H9 (cell line): ENCODE results near the gene GCC2. TPM values are rescaled to one million over a fixed set of nuclear protein-coding genes. Genes with fewer than 3 reads are reported as not detected.

Experiments
- DNase-seq: peaks from one replicate; pipeline ENCODE4 v3.0.0-alpha.2; 2017
- H2AFZ ChIP-seq: one replicate; pipeline ENCODE4 v1.6.1; 2013; ENCODE audit warnings: mild to moderate bottlenecking, low read length, control low read depth, moderate library complexity
- H2AK5ac ChIP-seq: 2 replicates; pipeline ENCODE4 v1.6.1; 2013; ENCODE audit warnings: low read length, control low read depth, mixed read lengths; ENCODE audit not compliant: insufficient read length
- H2BK120ac ChIP-seq: one replicate; pipeline ENCODE4 v1.6.1; 2013; ENCODE audit warnings: low read depth, mild to moderate bottlenecking, low read length, control low read depth, inconsistent platforms; ENCODE audit not compliant: poor library complexity, severe bottlenecking
- H2BK12ac ChIP-seq: 2 replicates; pipeline ENCODE4 v1.6.1; 2013; ENCODE audit warnings: low read length, control low read depth, mixed read lengths, low read depth; ENCODE audit not compliant: insufficient read length
- H2BK15ac ChIP-seq: 2 replicates; pipeline ENCODE4 v1.6.1; 2013; ENCODE audit warnings: low read depth, low read length, control low read depth
- H2BK20ac ChIP-seq: one replicate; pipeline ENCODE4 v1.6.1; 2013; ENCODE audit warnings: low read depth, mild to moderate bottlenecking, low read length, control low read depth, inconsistent platforms; ENCODE audit not compliant: poor library complexity, severe bottlenecking
- H2BK5ac ChIP-seq: 2 replicates; pipeline ENCODE4 v1.6.1; 2013; ENCODE audit warnings: low read length, control low read depth, mixed read lengths; ENCODE audit not compliant: insufficient read length
- H3K14ac ChIP-seq: 2 replicates; pipeline ENCODE4 v1.6.1; 2013; ENCODE audit warnings: low read length, control low read depth; ENCODE audit not compliant: insufficient read depth
- H3K18ac ChIP-seq: 2 replicates; pipeline ENCODE4 v1.6.1; 2013; ENCODE audit warnings: low read depth, mild to moderate bottlenecking, mixed read lengths, low read length, control low read depth; ENCODE audit not compliant: insufficient read length
- H3K23ac ChIP-seq: 2 replicates; pipeline ENCODE4 v1.6.1; 2013; ENCODE audit warnings: low read length, control low read depth, mixed read lengths, low read depth; ENCODE audit not compliant: insufficient read length
- H3K23me2 ChIP-seq: 2 replicates; pipeline ENCODE4 v1.6.1; 2013; ENCODE audit warnings: low read depth, mild to moderate bottlenecking, mixed read lengths, low read length, control low read depth; ENCODE audit not compliant: insufficient read length, poor library complexity, severe bottlenecking
- H3K27ac ChIP-seq: 2 replicates; pipeline ENCODE4 v1.5.1; 2013; ENCODE audit warnings: low read length, control low read depth, mixed read lengths, low read depth; ENCODE audit not compliant: insufficient read length
- H3K27me3 ChIP-seq: 2 replicates; pipeline ENCODE4 v1.6.1; 2013; ENCODE audit warnings: low read length, control low read depth, inconsistent platforms; ENCODE audit not compliant: insufficient read depth
- H3K4ac ChIP-seq: 2 replicates; pipeline ENCODE4 v1.6.1; 2013; ENCODE audit warnings: low read depth, mild to moderate bottlenecking, control low read depth, inconsistent platforms, low read length, moderate library complexity
- H3K4me1 ChIP-seq: 2 replicates; pipeline ENCODE4 v1.6.1; 2013; ENCODE audit warnings: low read length, control low read depth, inconsistent platforms; ENCODE audit not compliant: insufficient read depth
- H3K4me2 ChIP-seq: 2 replicates; pipeline ENCODE4 v1.6.1; 2013; ENCODE audit warnings: low read length, control low read depth, mixed read lengths; ENCODE audit not compliant: insufficient read length, insufficient read depth
- H3K56ac ChIP-seq: 2 replicates; pipeline ENCODE4 v1.6.1; 2013; ENCODE audit warnings: low read depth, mild to moderate bottlenecking, mixed read lengths, low read length, control low read depth; ENCODE audit not compliant: insufficient read length
- H3K79me1 ChIP-seq: 2 replicates; pipeline ENCODE4 v1.6.1; 2013; ENCODE audit warnings: low read depth, mild to moderate bottlenecking, moderate library complexity, low read length, control low read depth, inconsistent platforms; ENCODE audit not compliant: insufficient read depth, poor library complexity, severe bottlenecking
- H3K79me2 ChIP-seq: 2 replicates; pipeline ENCODE4 v1.6.1; 2013; ENCODE audit warnings: low read length, control low read depth, inconsistent platforms; ENCODE audit not compliant: insufficient read depth
- H3K9ac ChIP-seq: 2 replicates; pipeline ENCODE4 v1.6.1; 2013; ENCODE audit warnings: low read length, control low read depth, mixed read lengths; ENCODE audit not compliant: insufficient read length; ENCODE audit errors: extremely low read depth
- H3K9me3 ChIP-seq: one replicate; pipeline ENCODE4 v1.6.1; 2013; ENCODE audit warnings: low read depth, low read length, inconsistent platforms; ENCODE audit not compliant: control insufficient read depth
- H3T11ph ChIP-seq: one replicate; pipeline ENCODE4 v1.6.1; 2013; ENCODE audit warnings: mild to moderate bottlenecking, low read length, control low read depth, inconsistent platforms
- H4K20me1 ChIP-seq: one replicate; pipeline ENCODE4 v1.6.1; 2013; ENCODE audit not compliant: control insufficient read depth, insufficient read length, insufficient read depth
- H4K5ac ChIP-seq: 2 replicates; pipeline ENCODE4 v1.6.1; 2013; ENCODE audit warnings: low read depth, mild to moderate bottlenecking, mixed read lengths, low read length, control low read depth; ENCODE audit not compliant: insufficient read length
- H4K8ac ChIP-seq: replicated peaks from 2 replicates; pipeline ENCODE4 v1.6.1; 2013; ENCODE audit warnings: low read length, control low read depth, mixed read lengths, low read depth; ENCODE audit not compliant: insufficient read length
- H4K91ac ChIP-seq: 2 replicates; pipeline ENCODE4 v1.6.1; 2013; ENCODE audit warnings: low read depth, mild to moderate bottlenecking, moderate library complexity, mixed read lengths, low read length, control low read depth; ENCODE audit not compliant: insufficient read length
- H3K27ac Mint-ChIP-seq, 3 experiments: 2 replicates in 2 of 3; 3 replicates in 1 of 3; pipeline ENCODE4 v1.8.0; 2020 to 2021; ENCODE audit warnings: mixed read lengths in 3 of 3, mild to moderate bottlenecking in 1 of 3, moderate library complexity in 1 of 3
- H3K27me3 Mint-ChIP-seq: 2 replicates; pipeline ENCODE4 v1.8.0; 2021; ENCODE audit warnings: low read depth, mild to moderate bottlenecking, moderate library complexity, mixed read lengths
- H3K36me3 Mint-ChIP-seq, 3 experiments: 2 replicates in 2 of 3; 3 replicates in 1 of 3; pipeline ENCODE4 v1.8.0; 2020 to 2021; ENCODE audit warnings: low read depth in 3 of 3, mixed read lengths in 3 of 3; ENCODE audit not compliant: insufficient read depth in 1 of 3
- H3K4me1 Mint-ChIP-seq, 2 experiments: 2 replicates each; pipeline ENCODE4 v1.8.0; 2020; ENCODE audit warnings: mixed read lengths in 2 of 2
- H3K4me3 Mint-ChIP-seq, 2 experiments: 2 replicates in 1 of 2; 3 replicates in 1 of 2; pipeline ENCODE4 v1.8.0; 2020 to 2021; ENCODE audit warnings: mild to moderate bottlenecking in 2 of 2, mixed read lengths in 2 of 2, moderate library complexity in 1 of 2
- H3K9me3 Mint-ChIP-seq, 2 experiments: 2 replicates in 1 of 2; 3 replicates in 1 of 2; pipeline ENCODE4 v1.8.0; 2020; ENCODE audit warnings: mild to moderate bottlenecking in 2 of 2, mixed read lengths in 2 of 2, moderate library complexity in 1 of 2
- CTCF ChIP-seq: fragments of 200-600 bp; sonication (generic); conservative IDR thresholded peaks from 3 replicates; pipeline ENCODE4 v1.8.0; 2021; ENCODE audit warnings: antibody characterized with exemption, mild to moderate bottlenecking
- WGBS: extraction: QIAGEN DNeasy Blood & Tissue Kit; methylation state at CpG from one replicate; pipeline ENCODE4 v1.1.7; 2013; ENCODE audit warnings: missing lambda C conversion rate, low lambda C conversion rate, mixed read lengths; ENCODE audit not compliant: insufficient read length; ENCODE audit errors: extremely low coverage; 5-methylcytosine and 5-hydroxymethylcytosine counted together
- total RNA-seq: library from RNA; stranded (reverse); gene quantifications from 2 replicates; pipeline ENCODE4 v1.2.1, GENCODE V29; 2021

Gene GCC2
- total RNA-seq, 1 experiment from 2014 or later = 53.3 TPM

- no peak overlapping the region for H4K5ac ChIP-seq
- no peak for DNase-seq
- no peak overlapping the region for H3K9ac ChIP-seq
- Mint-ChIP-seq H3K9me3 (peaks cover 11 to 17% of the 10 kb centered on the region in 2 experiments), H3K4me1 (no peaks in the 10 kb centered on the region), H3K27ac (no peak overlapping the region), H3K4me3 (no peak overlapping the region), H3K27me3 (no peaks in the 10 kb centered on the region), H3K36me3 (peaks cover 12 to 15% (median 13%) of the 10 kb centered on the region in 3 experiments)
- H3K79me2 ChIP-seq = no peaks in the 10 kb centered on the region
- H4K8ac ChIP-seq = no peak overlapping the region
- no peak overlapping the region for H3K4me2 ChIP-seq
- H3K79me1 ChIP-seq = no peaks in the 10 kb centered on the region
- no peak overlapping the region for H4K91ac ChIP-seq
- no peaks in the 10 kb centered on the region for H4K20me1 ChIP-seq
- H3K9me3 ChIP-seq = peaks cover 3% of the 10 kb centered on the region
- H2AFZ ChIP-seq = no peak overlapping the region
- H3K27ac ChIP-seq = no peak overlapping the region
- no peak for TF ChIP-seq CTCF
- H3K56ac ChIP-seq = no peak overlapping the region
- no peak overlapping the region for H2BK20ac ChIP-seq
- no peak overlapping the region for H3K18ac ChIP-seq
- no peak overlapping the region for H2AK5ac ChIP-seq
- H3K23me2 ChIP-seq = no peaks in the 10 kb centered on the region
- WGBS = no CpG with 5 or more reads among the region's 1 CpG
- no peak overlapping the region for H2BK5ac ChIP-seq
- no peak overlapping the region for H2BK120ac ChIP-seq
- no peak overlapping the region for H3K14ac ChIP-seq
- no peak overlapping the region for H2BK15ac ChIP-seq
- no peaks in the 10 kb centered on the region for H3K4me1 ChIP-seq
- no peak overlapping the region for H3K4ac ChIP-seq
- no peak overlapping the region for H3K23ac ChIP-seq
- no peaks in the 10 kb centered on the region for H3K27me3 ChIP-seq
- no peak overlapping the region for H3T11ph ChIP-seq
- H2BK12ac ChIP-seq = no peak overlapping the region
These were observed 39.2 kb upstream of the GCC2 start for GRCh38 chr2:108409768-108410167.
